AG09309 (cell line): ENCODE measurements around the gene MRPL49.
"Not testable (repeated sequence)": the region's sequence is repeated elsewhere in the genome, so short reads cannot be mapped to it uniquely, and the experiment has no call there.

Experiments
- DNase-seq: peaks from one replicate; pipeline ENCODE4 v3.0.0-alpha.2; 2010; ENCODE audit warnings: low read depth
- H3K4me3 ChIP-seq: 2 replicates; pipeline ENCODE4 v1.5.1; 2011; ENCODE audit warnings: mild to moderate bottlenecking, low read depth, low read length, moderate library complexity; ENCODE audit not compliant: control insufficient read depth
- CTCF ChIP-seq: IDR thresholded peaks from 2 replicates; pipeline ENCODE4 v1.5.1; 2011; ENCODE audit warnings: mild to moderate bottlenecking, low read depth, low read length, inconsistent platforms; ENCODE audit not compliant: insufficient read depth, control insufficient read depth; ENCODE audit errors: missing control alignments

MRPL49 gene

GRCh38 chr11:65136515-65137096 lies 14.5 kb downstream of the MRPL49 start:
- DNase-seq: no peak
- TF ChIP-seq CTCF: no peak
- H3K4me3 ChIP-seq: no peak overlapping the region

GRCh38 chr11:65141896-65142494 lies 19.9 kb downstream of the MRPL49 start:
- TF ChIP-seq CTCF: no peak
- H3K4me3 ChIP-seq: no peak overlapping the region
- DNase-seq: no peak

- no peak for TF ChIP-seq CTCF
- no peak overlapping the region for H3K4me3 ChIP-seq
- no peak for DNase-seq
These were observed 25.4 kb downstream of the MRPL49 start for GRCh38 chr11:65147352-65148075.

- H3K4me3 ChIP-seq: no peak overlapping the region
- no peak for DNase-seq
- no peak for TF ChIP-seq CTCF
These were observed 26.5 kb downstream of the MRPL49 start for GRCh38 chr11:65148657-65149056.

GRCh38 chr11:65150131-65150508 lies 28.0 kb downstream of the MRPL49 start:
- DNase-seq, H3K4me3 ChIP-seq: not testable (repeated sequence)

GRCh38 chr11:65150509-65151299 lies 28.6 kb downstream of the MRPL49 start:
- DNase-seq: peak; percentile 44
- no peak overlapping the region for H3K4me3 ChIP-seq
- TF ChIP-seq CTCF: no peak

GRCh38 chr11:65151331-65151899 lies 29.3 kb downstream of the MRPL49 start:
- H3K4me3 ChIP-seq: no peak overlapping the region
- DNase-seq: no peak
- no peak for TF ChIP-seq CTCF
